Stomach (tissue), 4 donors: Measurements from ENCODE around the gene MRTO4.

ENCODE experiments used
- CTCF ChIP-seq, 7 experiments: fragments of 450-650 bp in 4 of 7; fragments of 200-600 bp in 3 of 7; sonication (generic) in 3 of 7; IDR thresholded peaks; one replicate each; pipeline ENCODE4 v1.5.1; 2016 to 2019; ENCODE audit warnings: antibody characterized with exemption in 7 of 7, control low read depth in 2 of 7, mild to moderate bottlenecking in 1 of 7
- POLR2A ChIP-seq, 4 donors: fragments of 450-650 bp; IDR thresholded peaks; one replicate each; pipeline ENCODE4 v1.6.1; 2016; ENCODE audit warnings: antibody characterized with exemption in 4 of 4, control low read depth in 2 of 4, mild to moderate bottlenecking in 1 of 4, moderate library complexity in 1 of 4

DNA sequence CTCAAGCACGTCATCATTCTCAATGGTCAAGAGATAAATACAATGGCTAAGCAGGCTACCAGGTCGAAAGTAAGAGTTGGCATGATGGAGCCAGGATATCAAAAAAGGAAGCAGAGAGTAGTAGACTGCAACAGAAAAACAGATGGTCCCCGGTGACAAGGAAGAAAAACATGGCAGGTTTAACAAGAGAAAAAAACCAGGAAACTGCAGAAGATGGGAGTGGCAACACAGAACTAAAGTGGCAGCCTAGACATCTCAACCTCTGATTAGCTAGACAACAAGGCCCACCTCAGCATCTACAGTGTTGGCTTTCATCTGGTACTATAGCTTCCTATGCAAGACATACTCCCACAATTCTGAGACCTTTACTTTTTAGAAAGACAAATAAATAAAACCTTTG lies 44.7 kb upstream of the MRTO4 start:
- no peak for TF ChIP-seq CTCF (IDR thresholded peaks at IDR 0.05)
- no peak for TF ChIP-seq POLR2A (IDR thresholded peaks at IDR 0.05)
